Astrocyte (in vitro differentiated cells and primary cell): Measurements from ENCODE around the gene RBPJ. TPM values are rescaled to one million over a fixed set of nuclear protein-coding genes. Genes with fewer than 3 reads are reported as not detected.
A peak's percentile ranks its signal among the peaks of the same experiment; 100 is the strongest.

ENCODE experiments used
- DNase-seq: peaks from one replicate; pipeline ENCODE4 v3.0.0-alpha.2; 2010; ENCODE audit warnings: low read depth
- FAIRE-seq: peaks from 2 replicates; lab custom pipeline; 2011; peaks lifted over from hg19 to GRCh38; lab: Jason Lieb, UNC
- H2AFZ ChIP-seq: 2 replicates; pipeline ENCODE4 v1.6.0; 2012; ENCODE audit warnings: low read depth, low read length, inconsistent platforms
- H3K27ac ChIP-seq: 2 replicates; pipeline ENCODE4 v1.5.1; 2011; ENCODE audit warnings: low read depth, low read length, inconsistent platforms
- H3K27me3 ChIP-seq: 2 replicates; pipeline ENCODE4 v1.6.0; 2011; ENCODE audit warnings: low read length, inconsistent platforms; ENCODE audit not compliant: insufficient read depth
- H3K36me3 ChIP-seq: 2 replicates; pipeline ENCODE4 v1.5.1; 2011; ENCODE audit warnings: low read length, inconsistent platforms; ENCODE audit not compliant: insufficient read depth
- H3K4me1 ChIP-seq: 2 replicates; pipeline ENCODE4 v1.5.1; 2011; ENCODE audit warnings: low read length, inconsistent platforms; ENCODE audit not compliant: insufficient read depth
- H3K4me2 ChIP-seq: 2 replicates; pipeline ENCODE4 v1.6.0; 2012; ENCODE audit warnings: low read length, inconsistent platforms
- H3K4me3 ChIP-seq: 2 replicates; pipeline ENCODE4 v1.5.1; 2011; ENCODE audit warnings: low read depth, mild to moderate bottlenecking, low read length, inconsistent platforms; ENCODE audit not compliant: insufficient read depth
- H3K79me2 ChIP-seq: 2 replicates; pipeline ENCODE4 v1.6.0; 2012; ENCODE audit warnings: mild to moderate bottlenecking, low read length, inconsistent platforms; ENCODE audit not compliant: insufficient read depth
- H3K9ac ChIP-seq: 2 replicates; pipeline ENCODE4 v1.6.0; 2012; ENCODE audit warnings: mild to moderate bottlenecking, low read length, inconsistent platforms
- H3K9me3 ChIP-seq: 2 replicates; pipeline ENCODE4 v1.5.1; 2012; ENCODE audit warnings: low read depth, mild to moderate bottlenecking, low read length, inconsistent platforms; ENCODE audit not compliant: insufficient read depth
- H4K20me1 ChIP-seq: 2 replicates; pipeline ENCODE4 v1.6.0; 2012; ENCODE audit warnings: low read length, inconsistent platforms; ENCODE audit not compliant: insufficient read depth
- H3K27ac Mint-ChIP-seq: one replicate; pipeline ENCODE4 v1.8.0; 2021; ENCODE audit warnings: mild to moderate bottlenecking, mixed read lengths; ENCODE audit not compliant: unreplicated experiment
- H3K27me3 Mint-ChIP-seq: one replicate; pipeline ENCODE4 v1.8.0; 2021; ENCODE audit warnings: low read depth, mixed read lengths; ENCODE audit not compliant: unreplicated experiment
- H3K36me3 Mint-ChIP-seq: one replicate; pipeline ENCODE4 v1.8.0; 2021; ENCODE audit warnings: low read depth, mixed read lengths; ENCODE audit not compliant: unreplicated experiment
- H3K4me1 Mint-ChIP-seq: one replicate; pipeline ENCODE4 v1.8.0; 2021; ENCODE audit warnings: low read depth, mixed read lengths; ENCODE audit not compliant: unreplicated experiment
- H3K4me3 Mint-ChIP-seq: one replicate; pipeline ENCODE4 v1.8.0; 2021; ENCODE audit warnings: mild to moderate bottlenecking, moderate library complexity, mixed read lengths; ENCODE audit not compliant: unreplicated experiment
- H3K9me3 Mint-ChIP-seq: one replicate; pipeline ENCODE4 v1.8.0; 2021; ENCODE audit warnings: mild to moderate bottlenecking, mixed read lengths; ENCODE audit not compliant: unreplicated experiment
- CTCF ChIP-seq: IDR thresholded peaks from 2 replicates; pipeline ENCODE4 v1.5.1; 2011; ENCODE audit warnings: low read depth, mild to moderate bottlenecking, inconsistent platforms, low read length, moderate library complexity; ENCODE audit not compliant: insufficient read depth
- EZH2 ChIP-seq: IDR thresholded peaks from 2 replicates; pipeline ENCODE4 v1.6.1; 2012; ENCODE audit warnings: mild to moderate bottlenecking, low read length, inconsistent platforms; ENCODE audit not compliant: insufficient read depth
- total RNA-seq: library from RNA; stranded (reverse); gene quantifications from 2 replicates; pipeline ENCODE4 v1.2.1, GENCODE V29; 2021

RBPJ gene
- total RNA-seq, 1 donor from 2014 or later, result 96.3 TPM

- Mint-ChIP-seq H3K36me3 (no peaks in the 10 kb centered on the region), H3K27me3 (no peaks in the 10 kb centered on the region), H3K9me3 (no peaks in the 10 kb centered on the region), H3K4me3 (no peak overlapping the region), H3K4me1 (peaks cover 23% of the 10 kb centered on the region), H3K27ac (no peak overlapping the region)
- no peak overlapping the region for H3K27ac ChIP-seq
- DNase-seq (no peak), FAIRE-seq (no peak)
- no peaks in the 10 kb centered on the region for H3K36me3 ChIP-seq
- no peaks in the 10 kb centered on the region for H3K9me3 ChIP-seq
- no peaks in the 10 kb centered on the region for H3K27me3 ChIP-seq
- H3K79me2 ChIP-seq, result peaks cover 95% of the 10 kb centered on the region
- no peak overlapping the region for H3K4me2 ChIP-seq
- H3K4me3 ChIP-seq, result no peak overlapping the region
- peaks cover 82% of the 10 kb centered on the region for H4K20me1 ChIP-seq
- H3K4me1 ChIP-seq, result peaks cover 14% of the 10 kb centered on the region
- no peak overlapping the region for H2AFZ ChIP-seq
- H3K9ac ChIP-seq, result no peak overlapping the region
- no peak for TF ChIP-seq EZH2
- no peak for TF ChIP-seq CTCF
Measured at GRCh38 chr4:26375551-26375950, 54.7 kb downstream of the RBPJ start.

- peak; percentile 10 for DNase-seq
- H3K27me3 ChIP-seq, result no peaks in the 10 kb centered on the region
- H3K27ac ChIP-seq, result no peak overlapping the region
- no peak overlapping the region for H3K4me2 ChIP-seq
- H3K36me3 ChIP-seq, result no peaks in the 10 kb centered on the region
- no peak overlapping the region for H2AFZ ChIP-seq
- Mint-ChIP-seq H3K9me3 (no peaks in the 10 kb centered on the region), H3K27me3 (no peaks in the 10 kb centered on the region), H3K4me3 (no peak overlapping the region), H3K4me1 (peaks cover 11% of the 10 kb centered on the region), H3K27ac (no peak overlapping the region), H3K36me3 (no peaks in the 10 kb centered on the region)
- H3K4me1 ChIP-seq, result peaks cover 8% of the 10 kb centered on the region
- TF ChIP-seq EZH2 (no peak), CTCF (no peak)
- H3K4me3 ChIP-seq, result no peak overlapping the region
- no peak for FAIRE-seq
- peaks cover 99% of the 10 kb centered on the region for H3K79me2 ChIP-seq
- H3K9ac ChIP-seq, result no peak overlapping the region
- H4K20me1 ChIP-seq, result peaks cover 88% of the 10 kb centered on the region
- H3K9me3 ChIP-seq, result no peaks in the 10 kb centered on the region
Measured at GRCh38 chr4:26377328-26378311, 56.8 kb downstream of the RBPJ start.

- FAIRE-seq, result no peak
- TF ChIP-seq CTCF (no peak), EZH2 (no peak)
Measured at GRCh38 chr4:26379837-26380236, 59.0 kb downstream of the RBPJ start.

More at GRCh38 chr4:26379837-26380236, 59.0 kb downstream of the RBPJ start:
- H4K20me1 ChIP-seq, result peaks cover 81% of the 10 kb centered on the region
- H3K27ac ChIP-seq, result no peak overlapping the region
- H3K4me3 ChIP-seq, result no peak overlapping the region
- no peak for DNase-seq
- no peak overlapping the region for H3K4me3 Mint-ChIP-seq
- H3K27me3 ChIP-seq, result no peaks in the 10 kb centered on the region
- H3K9me3 Mint-ChIP-seq, result no peaks in the 10 kb centered on the region
- H2AFZ ChIP-seq, result no peak overlapping the region
- no peaks in the 10 kb centered on the region for H3K27me3 Mint-ChIP-seq
- no peak overlapping the region for H3K9ac ChIP-seq
- no peaks in the 10 kb centered on the region for H3K36me3 ChIP-seq
- peaks cover 6% of the 10 kb centered on the region for H3K4me1 Mint-ChIP-seq
- H3K36me3 Mint-ChIP-seq, result no peaks in the 10 kb centered on the region
- peaks cover 97% of the 10 kb centered on the region for H3K79me2 ChIP-seq
- no peak overlapping the region for H3K4me2 ChIP-seq
- H3K4me1 ChIP-seq, result no peaks in the 10 kb centered on the region
- H3K9me3 ChIP-seq, result no peaks in the 10 kb centered on the region
- no peak overlapping the region for H3K27ac Mint-ChIP-seq
